Measurements from ENCODE around the gene CDC42BPA.

- TF ChIP-seq CEBPB (IDR thresholded peaks at IDR 0.05; ENCODE audit: borderline replicate concordance, low read depth, low read length): no peak
- TF ChIP-seq ATF2 (CRISPR knock-in tag; IDR thresholded peaks at IDR 0.05): no peak
- TF ChIP-seq ZNF691 (CRISPR knock-in tag; IDR thresholded peaks at IDR 0.05; ENCODE audit: borderline replicate concordance, low read depth): no peak
- TF ChIP-seq ZBTB26 (CRISPR knock-in tag; IDR thresholded peaks at IDR 0.05; ENCODE audit: borderline replicate concordance): no peak
- TF ChIP-seq HMG20B (CRISPR knock-in tag; conservative IDR thresholded peaks at IDR 0.05): no peak
- TF ChIP-seq HCFC1 (IDR thresholded peaks at IDR 0.05; ENCODE audit: low read depth, low read length): no peak
- TF ChIP-seq SPEN (CRISPR knock-in tag; IDR thresholded peaks at IDR 0.05; ENCODE audit: low read depth): no peak
- no peak for TF ChIP-seq CHD2 (IDR thresholded peaks at IDR 0.05; ENCODE audit: low read depth, low read length)
- no peak for TF ChIP-seq RAD21 (CRISPR knock-in tag; IDR thresholded peaks at IDR 0.05)
- TF ChIP-seq CTCF (CRISPR knock-in tag; IDR thresholded peaks at IDR 0.05): no peak
Measured at GRCh38 chr1:227300682-227301081, 17.6 kb downstream of the CDC42BPA start.
